ENCODE data around the gene ZYX. TPM values are rescaled to one million over a fixed set of nuclear protein-coding genes. Genes with fewer than 3 reads are reported as not detected.

Gene ZYX
- total and polyA plus RNA-seq, 2 experiments from 2014 or later, result 31.8 to 202 TPM

DNA sequence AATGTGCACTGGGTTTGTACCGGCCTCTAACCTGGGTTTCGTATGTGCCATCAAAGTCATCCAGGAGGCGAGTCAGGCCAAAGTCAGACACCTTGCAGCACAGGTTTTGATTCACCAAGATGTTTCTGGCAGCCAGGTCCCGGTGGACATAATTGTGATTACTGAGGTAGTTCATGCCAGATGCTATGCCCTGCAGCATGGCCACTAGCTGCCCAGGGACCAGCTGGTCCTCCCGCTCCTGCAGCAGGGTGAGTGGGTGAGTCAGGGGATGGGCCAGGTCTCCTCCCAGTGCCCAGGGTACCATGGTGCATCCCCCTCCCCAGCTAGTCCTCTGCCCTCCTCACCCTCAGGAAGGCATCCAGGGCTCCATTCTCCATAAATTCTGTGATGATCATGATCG lies 13.6 kb downstream of the ZYX start:
- no peak overlapping the region for H3K4me2 ChIP-seq
- no peaks in the 10 kb centered on the region for H3K9me3 ChIP-seq (ENCODE audit: low read depth)
- H3K4me3 ChIP-seq, result no peak overlapping the region
- no peak overlapping the region for H3K27ac ChIP-seq
- no peaks in the 10 kb centered on the region for H4K20me1 ChIP-seq (ENCODE audit: insufficient read depth, poor library complexity, severe bottlenecking)
- no peaks in the 10 kb centered on the region for H3K27me3 ChIP-seq
- TF ChIP-seq EZH2 (IDR thresholded peaks at IDR 0.05; ENCODE audit: borderline replicate concordance) (no peak), EZH2phosphoT487 (IDR thresholded peaks at IDR 0.05; ENCODE audit: low read depth, severe bottlenecking, unreplicated experiment) (no peak)
- TF ChIP-seq, protein P1, sequence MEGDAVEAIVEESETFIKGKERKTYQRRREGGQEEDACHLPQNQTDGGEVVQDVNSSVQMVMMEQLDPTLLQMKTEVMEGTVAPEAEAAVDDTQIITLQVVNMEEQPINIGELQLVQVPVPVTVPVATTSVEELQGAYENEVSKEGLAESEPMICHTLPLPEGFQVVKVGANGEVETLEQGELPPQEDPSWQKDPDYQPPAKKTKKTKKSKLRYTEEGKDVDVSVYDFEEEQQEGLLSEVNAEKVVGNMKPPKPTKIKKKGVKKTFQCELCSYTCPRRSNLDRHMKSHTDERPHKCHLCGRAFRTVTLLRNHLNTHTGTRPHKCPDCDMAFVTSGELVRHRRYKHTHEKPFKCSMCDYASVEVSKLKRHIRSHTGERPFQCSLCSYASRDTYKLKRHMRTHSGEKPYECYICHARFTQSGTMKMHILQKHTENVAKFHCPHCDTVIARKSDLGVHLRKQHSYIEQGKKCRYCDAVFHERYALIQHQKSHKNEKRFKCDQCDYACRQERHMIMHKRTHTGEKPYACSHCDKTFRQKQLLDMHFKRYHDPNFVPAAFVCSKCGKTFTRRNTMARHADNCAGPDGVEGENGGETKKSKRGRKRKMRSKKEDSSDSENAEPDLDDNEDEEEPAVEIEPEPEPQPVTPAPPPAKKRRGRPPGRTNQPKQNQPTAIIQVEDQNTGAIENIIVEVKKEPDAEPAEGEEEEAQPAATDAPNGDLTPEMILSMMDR (IDR thresholded peaks at IDR 0.05; ENCODE audit: poor library complexity), result no peak
- no peak overlapping the region for H2AFZ ChIP-seq
- WGBS (ENCODE audit: low lambda C conversion rate, missing lambda C conversion rate), result 91% methylated on average over 6 of the region's 6 CpGs
- no peaks in the 10 kb centered on the region for H3K9me2 ChIP-seq (replicated peaks; ENCODE audit: insufficient read depth)
- peaks cover 35% of the 10 kb centered on the region for H3K4me1 ChIP-seq (ENCODE audit: insufficient read depth)
- H3K79me2 ChIP-seq, result no peaks in the 10 kb centered on the region
- H3K36me3 ChIP-seq (replicated peaks; ENCODE audit: insufficient read depth, low read depth), result no peaks in the 10 kb centered on the region
- DNase-seq (ENCODE audit: low spot score), result no peak

DNA sequence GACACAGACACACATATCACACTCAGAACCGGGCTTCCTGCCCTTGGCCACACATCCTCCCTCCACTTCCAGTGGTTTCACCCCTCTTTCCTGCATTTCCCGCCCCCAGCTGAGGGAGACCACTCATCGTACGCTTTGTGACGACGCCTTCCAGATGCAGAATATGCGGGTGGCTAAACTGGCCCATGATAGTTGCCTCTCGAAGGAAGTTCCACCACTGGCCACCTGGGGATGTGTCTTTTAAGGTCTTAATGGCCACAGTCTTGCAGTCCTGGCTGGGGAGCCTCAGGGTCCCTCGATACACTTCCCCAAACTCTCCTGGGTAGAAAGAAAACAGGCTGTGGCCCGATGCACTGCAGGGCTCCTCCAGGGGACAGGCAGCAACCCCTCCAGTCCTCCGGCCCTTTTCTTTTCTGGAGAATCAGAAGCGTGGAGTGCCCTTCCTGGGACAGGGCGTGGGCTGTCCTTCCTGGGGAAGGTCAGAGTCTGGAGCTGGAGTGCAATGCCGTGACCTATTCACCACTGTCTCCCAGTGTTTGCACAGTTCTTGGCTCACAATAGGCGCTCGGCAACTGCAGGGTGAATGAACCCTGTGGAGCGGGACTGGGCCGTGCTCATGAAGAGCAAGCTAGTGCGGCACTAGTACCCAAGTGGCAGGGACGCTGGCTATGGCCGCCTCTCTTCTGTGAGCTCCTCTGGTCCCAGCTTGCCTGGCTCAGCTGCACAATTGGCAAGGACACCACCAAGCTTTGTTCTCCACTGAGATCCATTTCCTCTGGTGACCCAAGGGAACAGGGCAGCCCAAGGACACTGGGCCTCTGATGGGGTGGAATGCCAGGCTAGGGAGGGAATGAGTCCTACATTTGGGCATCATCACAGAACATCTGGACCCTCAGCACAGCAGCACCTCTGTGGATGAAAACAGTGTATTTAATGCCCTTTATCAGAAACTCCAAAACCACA lies 14.3 kb downstream of the ZYX start:
- H3K79me2 ChIP-seq, result no peaks in the 10 kb centered on the region
- no peak overlapping the region for H2AFZ ChIP-seq
- H3K9me2 ChIP-seq (replicated peaks; ENCODE audit: insufficient read depth), result no peaks in the 10 kb centered on the region
- no peak overlapping the region for H3K4me2 ChIP-seq
- TF ChIP-seq EZH2 (IDR thresholded peaks at IDR 0.05; ENCODE audit: borderline replicate concordance), result no peak
- TF ChIP-seq EZH2phosphoT487 (IDR thresholded peaks at IDR 0.05; ENCODE audit: low read depth, severe bottlenecking, unreplicated experiment), result no peak
- TF ChIP-seq, protein P1 (IDR thresholded peaks at IDR 0.05; ENCODE audit: poor library complexity), result no peak
- no peaks in the 10 kb centered on the region for H3K27me3 ChIP-seq
- DNase-seq (ENCODE audit: low spot score), result no peak
- peaks cover 35% of the 10 kb centered on the region for H3K4me1 ChIP-seq (ENCODE audit: insufficient read depth)
- H4K20me1 ChIP-seq (ENCODE audit: insufficient read depth, poor library complexity, severe bottlenecking), result no peaks in the 10 kb centered on the region
- H3K27ac ChIP-seq, result no peak overlapping the region
- H3K9me3 ChIP-seq (ENCODE audit: low read depth), result no peaks in the 10 kb centered on the region
- no peak overlapping the region for H3K4me3 ChIP-seq
- 68% methylated on average over 21 of the region's 21 CpGs for WGBS (ENCODE audit: low lambda C conversion rate, missing lambda C conversion rate)
- no peaks in the 10 kb centered on the region for H3K36me3 ChIP-seq (replicated peaks; ENCODE audit: insufficient read depth, low read depth)

DNA sequence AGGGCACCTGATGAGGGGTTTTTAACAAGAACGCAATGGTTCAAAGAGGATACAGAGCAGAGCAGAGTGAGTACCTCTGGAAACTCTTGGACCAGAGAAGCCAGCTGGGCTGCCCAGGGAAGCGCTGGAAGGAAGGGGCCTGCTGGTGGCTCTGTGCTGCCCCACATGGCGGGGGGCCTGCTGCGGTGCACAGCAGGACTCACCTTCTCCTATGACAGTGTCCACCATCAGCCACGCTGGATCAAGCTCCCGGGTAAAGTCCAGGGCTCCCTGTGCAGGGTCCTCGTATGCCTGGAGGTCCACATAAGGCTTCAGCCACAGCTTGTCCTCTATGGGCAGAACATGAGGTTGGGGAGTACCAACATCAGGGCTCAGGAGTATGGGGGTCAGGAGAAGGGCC lies 15.0 kb downstream of the ZYX start:
- Histone ChIP-seq H3K4me2 (no peak overlapping the region), H3K4me3 (no peak overlapping the region), H3K79me2 (no peaks in the 10 kb centered on the region), H3K27ac (no peak overlapping the region), H2AFZ (no peak overlapping the region), H4K20me1 (ENCODE audit: insufficient read depth, poor library complexity, severe bottlenecking) (no peaks in the 10 kb centered on the region), H3K36me3 (replicated peaks; ENCODE audit: insufficient read depth, low read depth) (no peaks in the 10 kb centered on the region), H3K4me1 (ENCODE audit: insufficient read depth) (peaks cover 35% of the 10 kb centered on the region), H3K27me3 (no peaks in the 10 kb centered on the region), H3K9me3 (ENCODE audit: low read depth) (no peaks in the 10 kb centered on the region), H3K9me2 (replicated peaks; ENCODE audit: insufficient read depth) (no peaks in the 10 kb centered on the region)
- no peak for DNase-seq (ENCODE audit: low spot score)
- TF ChIP-seq EZH2phosphoT487 (IDR thresholded peaks at IDR 0.05; ENCODE audit: low read depth, severe bottlenecking, unreplicated experiment) (no peak), EZH2 (IDR thresholded peaks at IDR 0.05; ENCODE audit: borderline replicate concordance) (no peak)
- TF ChIP-seq, protein P1 (IDR thresholded peaks at IDR 0.05; ENCODE audit: poor library complexity), result no peak
- WGBS (ENCODE audit: low lambda C conversion rate, missing lambda C conversion rate), result 74% methylated on average over 7 of the region's 7 CpGs
